Cardiac muscle cell (in vitro differentiated cells and primary cell): ENCODE results near the gene CDC42BPB. TPM values are rescaled to one million over a fixed set of nuclear protein-coding genes. Genes with fewer than 3 reads are reported as not detected.

ENCODE experiments used
- DNase-seq, 2 donors: peaks; one replicate each; pipeline versions ENCODE4 v3.0.0 to v3.0.0-alpha.2; 2010 to 2017; ENCODE audit warnings: low read depth in 1 of 2, low spot score in 1 of 2
- H3K27ac ChIP-seq: fragments of 200-600 bp; sonication (generic); 2 replicates; pipeline ENCODE4 v1.5.1; 2016
- H3K27me3 ChIP-seq: fragments of 200-600 bp; sonication (generic); 2 replicates; pipeline ENCODE4 v1.6.0; 2016; ENCODE audit warnings: control low read depth
- H3K36me3 ChIP-seq: fragments of 200-600 bp; sonication (generic); 2 replicates; pipeline ENCODE4 v1.5.1; 2016; ENCODE audit warnings: control low read depth
- H3K4me1 ChIP-seq: fragments of 200-600 bp; sonication (generic); 2 replicates; pipeline ENCODE4 v1.8.1; 2017; ENCODE audit warnings: low read depth, mild to moderate bottlenecking, mixed run types
- H3K4me3 ChIP-seq: fragments of 200-600 bp; sonication (generic); 2 replicates; pipeline ENCODE4 v1.5.1; 2016; ENCODE audit warnings: mild to moderate bottlenecking
- H3K9me3 ChIP-seq: fragments of 200-600 bp; sonication (generic); 2 replicates; pipeline ENCODE4 v1.5.1; 2017; ENCODE audit warnings: low read depth, mild to moderate bottlenecking, control low read depth
- polyA plus RNA-seq: library from polyadenylated mRNA; unstranded; fragments of >200 nt; fragmentation: Nextera tagmentation; extraction: Ambion mirVana; gene quantifications from 2 replicates; pipeline ENCODE4 v1.2.1, GENCODE V29; 2016
- total RNA-seq: library from RNA; depleted of rRNA; stranded (reverse); fragments of >200 nt; gene quantifications from 2 replicates; pipeline ENCODE4 v1.2.3, GENCODE V29; 2016
- TF ChIP-seq, protein P1 (sequence below): IDR thresholded peaks from 2 replicates; pipeline ENCODE4 v1.5.1; 2012; ENCODE audit warnings: low read depth, mild to moderate bottlenecking, low read length

CDC42BPB gene
- total and polyA plus RNA-seq, 2 experiments from 2014 or later = 18.9 to 91.6 TPM

DNA sequence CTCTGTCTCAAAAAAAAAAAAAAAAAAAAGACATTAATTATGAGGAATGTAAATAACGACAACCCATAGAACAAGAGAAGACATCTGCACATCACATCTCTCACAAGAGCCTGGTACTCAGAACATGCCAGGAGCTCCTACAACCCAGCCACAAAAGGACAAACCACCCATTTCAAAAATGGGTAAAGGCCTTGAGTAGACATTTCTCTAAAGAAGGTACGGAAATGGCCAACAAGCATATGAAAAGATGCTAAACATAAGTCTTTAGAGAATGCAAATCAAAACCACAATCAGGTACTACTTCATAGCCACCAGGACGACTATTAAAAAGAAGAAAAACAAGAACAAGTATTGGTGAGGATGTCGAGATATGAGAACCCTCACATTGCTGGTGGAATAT, 121.6 kb downstream of the CDC42BPB start:
- Histone ChIP-seq H3K4me1 (no peaks in the 10 kb centered on the region), H3K27ac (no peak overlapping the region), H3K9me3 (no peaks in the 10 kb centered on the region), H3K4me3 (no peak overlapping the region), H3K27me3 (peaks cover 4% of the 10 kb centered on the region), H3K36me3 (peaks cover 10% of the 10 kb centered on the region)
- DNase-seq = no peak
- TF ChIP-seq, protein P1, sequence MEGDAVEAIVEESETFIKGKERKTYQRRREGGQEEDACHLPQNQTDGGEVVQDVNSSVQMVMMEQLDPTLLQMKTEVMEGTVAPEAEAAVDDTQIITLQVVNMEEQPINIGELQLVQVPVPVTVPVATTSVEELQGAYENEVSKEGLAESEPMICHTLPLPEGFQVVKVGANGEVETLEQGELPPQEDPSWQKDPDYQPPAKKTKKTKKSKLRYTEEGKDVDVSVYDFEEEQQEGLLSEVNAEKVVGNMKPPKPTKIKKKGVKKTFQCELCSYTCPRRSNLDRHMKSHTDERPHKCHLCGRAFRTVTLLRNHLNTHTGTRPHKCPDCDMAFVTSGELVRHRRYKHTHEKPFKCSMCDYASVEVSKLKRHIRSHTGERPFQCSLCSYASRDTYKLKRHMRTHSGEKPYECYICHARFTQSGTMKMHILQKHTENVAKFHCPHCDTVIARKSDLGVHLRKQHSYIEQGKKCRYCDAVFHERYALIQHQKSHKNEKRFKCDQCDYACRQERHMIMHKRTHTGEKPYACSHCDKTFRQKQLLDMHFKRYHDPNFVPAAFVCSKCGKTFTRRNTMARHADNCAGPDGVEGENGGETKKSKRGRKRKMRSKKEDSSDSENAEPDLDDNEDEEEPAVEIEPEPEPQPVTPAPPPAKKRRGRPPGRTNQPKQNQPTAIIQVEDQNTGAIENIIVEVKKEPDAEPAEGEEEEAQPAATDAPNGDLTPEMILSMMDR = no peak

DNA sequence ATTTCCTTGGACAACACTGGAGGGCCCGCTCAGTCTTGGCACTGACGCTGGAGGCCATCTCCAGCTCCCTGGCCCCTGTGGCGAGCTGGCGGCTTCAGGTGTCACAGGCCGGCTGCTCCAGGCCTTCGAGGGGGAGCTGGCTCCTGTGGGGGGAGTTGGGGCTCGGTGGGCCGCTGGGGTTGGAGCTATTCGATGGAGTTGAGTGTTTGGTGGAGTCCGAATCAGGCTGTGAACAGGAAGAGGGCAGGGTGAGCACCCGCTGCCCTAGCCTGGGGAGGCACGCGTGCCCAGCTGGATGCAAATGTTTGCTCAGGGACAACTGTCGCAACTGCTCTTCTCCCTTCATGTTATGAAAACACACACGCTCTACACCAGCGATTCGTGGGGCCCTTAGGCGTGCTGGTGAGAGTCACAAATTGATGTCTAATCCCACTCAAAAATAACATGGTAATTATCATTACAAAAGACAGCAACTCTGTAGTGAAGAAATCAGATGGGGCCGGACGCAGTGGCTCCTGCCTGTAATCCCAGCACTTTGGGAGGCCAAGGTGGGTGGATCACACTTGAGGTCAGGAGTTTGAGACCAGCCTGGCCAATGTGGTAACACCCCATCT, 123.6 kb downstream of the CDC42BPB start:
- H3K9me3 ChIP-seq = no peaks in the 10 kb centered on the region
- peaks cover 25% of the 10 kb centered on the region for H3K27me3 ChIP-seq
- peaks cover 6% of the 10 kb centered on the region for H3K4me1 ChIP-seq
- TF ChIP-seq, protein P1 = no peak
- DNase-seq = no peak
- H3K36me3 ChIP-seq = no peaks in the 10 kb centered on the region
- no peak overlapping the region for H3K4me3 ChIP-seq
- no peak overlapping the region for H3K27ac ChIP-seq

DNA sequence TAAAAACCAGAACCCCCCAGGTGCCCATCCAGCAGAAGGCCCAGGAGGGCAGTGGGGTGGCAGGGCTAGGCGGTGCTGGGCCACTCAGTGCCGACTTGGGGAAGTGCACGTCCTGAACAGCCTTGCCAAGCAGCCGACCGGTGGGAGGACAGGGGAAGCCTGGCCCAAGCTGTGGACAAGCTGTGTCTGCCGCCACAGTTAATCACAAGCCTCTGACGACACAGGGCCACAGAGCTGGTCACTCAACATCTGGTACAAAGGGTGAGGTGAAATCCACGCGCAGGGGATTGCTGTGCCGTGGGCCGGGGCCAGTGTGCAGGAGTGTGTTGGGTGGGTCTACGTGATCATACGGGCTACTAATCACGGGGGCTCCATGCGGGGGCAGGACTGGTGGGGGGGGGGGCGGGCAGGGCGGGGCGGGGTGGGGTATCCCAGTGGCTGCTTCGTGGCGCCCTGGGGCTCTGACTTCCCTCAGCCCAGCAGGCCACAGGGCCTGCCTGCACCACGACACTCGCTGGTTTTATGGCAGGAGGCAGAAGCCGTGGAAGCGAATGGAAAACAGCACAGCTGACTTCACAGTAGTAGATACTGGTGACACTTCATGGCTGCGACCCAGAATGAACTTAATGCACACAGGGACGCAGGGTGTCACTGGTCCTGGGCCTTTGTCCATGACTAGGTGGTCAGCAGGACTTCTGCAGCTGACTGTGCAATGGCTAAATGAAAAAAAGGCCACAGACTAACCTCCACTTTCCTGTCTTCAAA, 124.7 kb downstream of the CDC42BPB start:
- TF ChIP-seq, protein P1 = no peak
- no peak overlapping the region for H3K4me3 ChIP-seq
- peaks cover 35% of the 10 kb centered on the region for H3K27me3 ChIP-seq
- H3K9me3 ChIP-seq = no peaks in the 10 kb centered on the region
- peaks cover 8% of the 10 kb centered on the region for H3K4me1 ChIP-seq
- H3K27ac ChIP-seq = no peak overlapping the region
- no peaks in the 10 kb centered on the region for H3K36me3 ChIP-seq
- no peak for DNase-seq

DNA sequence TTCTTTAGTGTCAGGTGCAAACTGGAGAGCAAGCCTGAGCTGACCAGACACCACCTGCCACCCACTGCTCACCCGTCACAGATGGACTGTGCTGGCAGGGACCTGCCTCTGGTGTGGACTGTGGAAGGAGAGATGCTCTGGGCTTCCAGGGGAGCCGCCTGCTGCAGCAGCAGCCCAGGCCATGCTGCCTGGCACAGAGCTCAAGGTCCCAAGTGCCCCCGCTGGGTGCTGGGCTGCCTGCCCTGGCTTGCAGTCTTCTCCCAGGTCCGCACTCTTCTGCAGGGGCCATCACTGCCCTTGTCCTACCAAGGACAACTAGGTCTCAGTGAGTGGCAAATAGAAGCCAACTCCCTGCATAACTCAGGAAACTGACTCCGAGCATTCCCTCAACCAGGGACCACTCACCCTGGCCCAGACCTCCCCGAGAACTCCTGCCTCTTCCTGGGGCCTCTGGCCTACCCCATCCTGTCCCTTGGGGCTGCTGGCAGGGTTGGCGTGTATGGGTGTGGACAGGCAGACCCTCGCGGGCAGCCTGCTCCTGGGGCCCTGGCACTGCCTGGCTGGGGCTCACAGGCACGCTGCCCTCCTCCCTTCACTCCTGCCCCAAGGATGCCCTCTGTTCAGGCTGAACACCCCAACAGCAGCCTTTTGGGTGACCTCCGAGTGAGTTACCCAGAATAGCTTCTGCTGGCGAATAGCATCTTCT, 125.6 kb downstream of the CDC42BPB start:
- Histone ChIP-seq H3K27ac (no peak overlapping the region), H3K9me3 (no peaks in the 10 kb centered on the region), H3K27me3 (peaks cover 45% of the 10 kb centered on the region), H3K4me1 (peaks cover 8% of the 10 kb centered on the region), H3K4me3 (no peak overlapping the region), H3K36me3 (no peaks in the 10 kb centered on the region)
- TF ChIP-seq, protein P1 = no peak
- DNase-seq = no peak

DNA sequence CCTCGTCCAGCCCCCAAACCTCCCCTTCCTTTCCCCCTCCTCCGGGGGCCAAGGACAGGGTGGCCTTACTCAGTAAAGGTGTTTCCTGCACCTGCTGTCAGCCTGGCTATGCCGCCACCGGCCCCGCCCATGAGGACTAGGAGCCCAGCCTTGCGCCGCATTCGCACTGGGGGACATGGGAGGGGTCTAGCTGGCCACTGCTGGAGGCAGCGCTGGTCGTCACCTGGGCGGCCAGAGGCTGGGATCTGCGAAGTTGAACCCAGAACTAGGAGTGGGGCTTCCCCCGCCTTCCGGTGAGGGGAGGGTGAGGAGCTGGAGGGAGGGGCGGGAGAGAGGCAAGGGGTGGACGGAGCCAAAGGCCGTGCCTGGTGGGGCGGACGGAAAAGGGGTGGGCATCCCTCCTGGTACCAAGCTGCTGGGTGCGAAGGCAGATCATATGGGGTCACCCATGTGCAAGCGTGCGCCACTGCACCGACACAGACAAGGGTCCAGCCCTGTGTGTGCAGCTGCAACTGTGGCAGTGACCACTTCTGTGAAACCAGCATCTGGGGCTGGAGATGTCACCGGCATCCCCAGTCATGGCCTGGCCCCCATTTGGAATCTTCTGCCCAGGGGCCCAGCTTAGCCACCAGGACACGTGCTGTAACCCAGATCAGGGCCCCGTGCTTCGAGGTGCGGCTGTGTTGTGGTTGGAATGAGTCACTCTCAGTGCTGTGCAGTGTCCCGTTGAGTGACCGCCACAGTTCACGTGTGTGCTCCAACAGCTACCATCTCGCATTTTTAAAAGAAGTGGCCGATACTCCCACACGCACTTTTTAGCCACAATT, 126.4 kb downstream of the CDC42BPB start:
- DNase-seq = peak in 1 of 2 donors; percentile 10
- TF ChIP-seq, protein P1 = no peak
- peaks cover 52% of the 10 kb centered on the region for H3K27me3 ChIP-seq
- no peak overlapping the region for H3K4me3 ChIP-seq
- H3K36me3 ChIP-seq = no peaks in the 10 kb centered on the region
- no peaks in the 10 kb centered on the region for H3K9me3 ChIP-seq
- peaks cover 8% of the 10 kb centered on the region for H3K4me1 ChIP-seq
- no peak overlapping the region for H3K27ac ChIP-seq
